Naive thymus-derived CD4-positive, alpha-beta T cell (primary cell): Measurements from ENCODE around the gene TNNC1. TPM values are rescaled to one million over a fixed set of nuclear protein-coding genes. Genes with fewer than 3 reads are reported as not detected.

Experiments used
- ATAC-seq: fragments of 150-1000 bp; cut with Tn5 transposase; 2 replicates; pipeline ENCODE4 v1.10.0; 2021; ENCODE audit warnings: mild to moderate bottlenecking, moderate library complexity
- CTCF ChIA-PET: fragments of 350-600 bp; sonication (Branson Sonifier 250); formaldehyde crosslinking; loops from one replicate; lab custom pipeline; 2021; ENCODE audit warnings: antibody characterized with exemption; lab: Charles Lee
- POLR2A ChIA-PET: fragments of 350-600 bp; sonication (Branson Sonifier 250); formaldehyde crosslinking; loops from one replicate; lab custom pipeline; 2021; ENCODE audit warnings: antibody characterized with exemption, inconsistent platforms; lab: Charles Lee
- DNase-seq, 9 donors: peaks; one replicate each; pipeline versions ENCODE4 v3.0.0 to v3.0.0-alpha.2; 2020 to 2022; ENCODE audit warnings: mixed read lengths in 1 of 9
- H3K27ac ChIP-seq: one replicate; pipeline ENCODE4 v1.7.0; 2013; ENCODE audit warnings: mild to moderate bottlenecking, low read depth, low read length, moderate library complexity
- H3K27me3 ChIP-seq, 2 donors: one replicate each; pipeline ENCODE4 v1.7.0; 2013; ENCODE audit warnings: low read length in 2 of 2, mild to moderate bottlenecking in 2 of 2, moderate library complexity in 2 of 2; ENCODE audit not compliant: control insufficient read depth in 2 of 2, insufficient read depth in 2 of 2
- H3K36me3 ChIP-seq, 3 experiments: 1 replicate in 2 of 3; 2 replicates in 1 of 3; pipeline ENCODE4 v1.7.0; 2013; ENCODE audit warnings: low read length in 3 of 3, mild to moderate bottlenecking in 3 of 3, moderate library complexity in 1 of 3; ENCODE audit not compliant: insufficient read depth in 3 of 3, control insufficient read depth in 2 of 3
- H3K4me1 ChIP-seq, 2 donors: one replicate each; pipeline ENCODE4 v1.7.0; 2013; ENCODE audit warnings: low read length in 2 of 2, mild to moderate bottlenecking in 2 of 2, moderate library complexity in 1 of 2; ENCODE audit not compliant: control insufficient read depth in 2 of 2, insufficient read depth in 2 of 2
- H3K4me3 ChIP-seq: 2 replicates; pipeline ENCODE4 v1.7.0; 2013; ENCODE audit warnings: mild to moderate bottlenecking, low read length
- H3K9me3 ChIP-seq, 3 experiments: 1 replicate in 2 of 3; 2 replicates in 1 of 3; pipeline ENCODE4 v1.7.0; 2013; ENCODE audit warnings: low read length in 3 of 3; ENCODE audit not compliant: control insufficient read depth in 2 of 3
- H3K27ac Mint-ChIP-seq, 9 donors: one replicate each; pipeline ENCODE4 v1.8.0; 2020 to 2022; ENCODE audit warnings: mixed read lengths in 9 of 9, mild to moderate bottlenecking in 8 of 9, moderate library complexity in 5 of 9, inconsistent platforms in 2 of 9
- H3K27me3 Mint-ChIP-seq, 5 donors: one replicate each; pipeline ENCODE4 v1.8.0; 2021 to 2022; ENCODE audit warnings: mixed read lengths in 5 of 5, mild to moderate bottlenecking in 1 of 5
- H3K36me3 Mint-ChIP-seq, 5 donors: one replicate each; pipeline ENCODE4 v1.8.0; 2020 to 2022; ENCODE audit warnings: mixed read lengths in 5 of 5, mild to moderate bottlenecking in 3 of 5, inconsistent platforms in 1 of 5
- H3K4me1 Mint-ChIP-seq, 7 donors: one replicate each; pipeline ENCODE4 v1.8.0; 2020 to 2022; ENCODE audit warnings: mixed read lengths in 7 of 7, mild to moderate bottlenecking in 3 of 7, inconsistent platforms in 1 of 7
- H3K4me3 Mint-ChIP-seq, 10 donors: one replicate each; pipeline ENCODE4 v1.8.0; 2020 to 2022; ENCODE audit warnings: mild to moderate bottlenecking in 10 of 10, mixed read lengths in 10 of 10, moderate library complexity in 6 of 10, inconsistent platforms in 2 of 10
- H3K9me3 Mint-ChIP-seq, 11 donors: one replicate each; pipeline ENCODE4 v1.8.0; 2020 to 2022; ENCODE audit warnings: mixed read lengths in 11 of 11, mild to moderate bottlenecking in 4 of 11, inconsistent platforms in 1 of 11, moderate library complexity in 1 of 11
- intact Hi-C, 2 donors: fragments of 100-400 bp; cut with micrococcal nuclease; formaldehyde crosslinking; loops; one replicate each; pipeline ENCODE4 v1.15.1; 2023
- polyA plus RNA-seq, 2 donors: library from polyadenylated mRNA; unstranded; fragments of 300-500 nt; fragmentation: Illumina TruSeq; gene quantifications; one replicate each; pipeline ENCODE4 v1.2.3, GENCODE V29; 2021
- total RNA-seq, 6 experiments: library from RNA in 5 of 6; stranded (reverse) in 5 of 6; gene quantifications; 1 replicate in 5 of 6; 2 replicates in 1 of 6; pipeline ENCODE4 v1.2.3 and lab custom pipeline; 2021 to 2026

Gene TNNC1
- total and polyA plus RNA-seq, 7 experiments from 2014 or later: 0.73 to 8.4 (median 3.5) TPM

DNA sequence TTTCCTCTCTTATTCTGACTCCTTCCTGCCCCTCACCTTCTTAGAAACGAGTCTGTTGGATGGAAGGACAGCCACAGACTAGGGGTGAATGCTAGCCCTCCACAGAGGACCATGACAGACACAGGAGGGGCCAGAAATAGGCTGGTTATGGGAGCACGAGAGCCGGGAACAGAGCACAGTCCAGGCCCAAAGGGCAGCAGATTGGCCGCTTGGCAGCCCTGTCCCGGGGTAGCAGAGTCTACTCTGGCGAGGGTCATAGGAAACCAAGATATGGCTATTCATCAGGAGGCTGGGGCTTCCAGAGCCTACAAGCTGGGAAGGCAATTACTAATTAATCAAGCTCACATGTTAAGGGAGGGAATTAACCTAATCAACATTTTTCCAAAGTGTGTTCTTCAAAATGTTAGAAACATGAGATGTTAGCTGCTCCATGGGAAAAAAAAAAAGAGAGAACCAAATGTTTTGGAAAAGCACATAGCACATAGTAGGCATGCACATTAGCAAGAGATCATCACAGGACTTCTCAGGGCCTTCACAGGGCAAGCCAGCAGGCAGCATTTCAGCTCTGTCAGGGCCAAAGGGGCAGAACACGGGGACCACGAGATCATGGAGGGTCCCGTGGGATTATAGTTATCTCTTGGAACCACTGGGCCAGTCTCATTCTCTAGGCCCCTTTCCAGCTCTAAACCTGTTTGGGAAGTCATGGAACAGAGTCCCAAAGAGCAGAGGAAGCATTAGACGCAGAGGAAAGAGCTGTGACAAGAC lies 22.2 kb downstream of the TNNC1 start:
- CTCF ChIA-PET: interaction anchor here (1.2 kb wide), 1 partner anchor 13 kb away, joined by 4 read pairs; the partner anchor contains the start of gene SEMA3G

DNA sequence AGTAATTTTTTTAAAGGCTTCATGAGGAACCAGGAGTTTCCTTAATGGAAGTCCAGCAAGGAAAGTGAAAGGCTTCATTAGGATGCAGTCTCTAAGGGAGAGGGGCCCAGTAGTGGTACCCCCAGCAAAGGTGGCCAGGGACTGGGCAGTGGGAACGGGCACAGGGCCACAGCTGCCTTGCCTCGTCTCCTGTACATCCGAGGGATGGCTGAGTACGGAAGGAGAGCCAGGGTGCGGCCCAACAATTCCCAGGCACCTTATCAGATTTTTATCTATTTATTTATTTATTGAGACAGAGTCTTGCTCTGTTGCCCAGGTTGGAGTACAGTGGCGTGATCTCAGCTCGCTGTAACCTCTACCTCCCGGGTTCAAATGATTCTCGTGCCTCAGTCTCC lies 23.4 kb downstream of the TNNC1 start:
- DNase-seq: no peak
- peaks cover 0 to 5% (median 0%) of the 10 kb centered on the region in 7 donors for H3K4me1 Mint-ChIP-seq
- ATAC-seq: no peak
- H3K4me3 Mint-ChIP-seq: no peak overlapping the region
- H3K4me1 ChIP-seq: no peaks in the 10 kb centered on the region
- ChIA-PET CTCF (interaction anchor here (1.2 kb wide), 1 partner anchor 14 kb away, joined by 4 read pairs; the partner anchor contains the start of gene SEMA3G), POLR2A (interaction anchor here (0.7 kb wide), 1 partner anchor 272 kb away, joined by 3 read pairs; no protein-coding TSS in a partner anchor)
- H3K9me3 ChIP-seq: no peaks in the 10 kb centered on the region
- intact Hi-C loops: no loop called here
- H3K36me3 ChIP-seq: no peaks in the 10 kb centered on the region
- H3K27me3 Mint-ChIP-seq: peaks cover 0 to 18% (median 0%) of the 10 kb centered on the region in 5 donors
- H3K36me3 Mint-ChIP-seq: no peaks in the 10 kb centered on the region
- H3K27me3 ChIP-seq: no peaks in the 10 kb centered on the region
- no peak overlapping the region for H3K27ac Mint-ChIP-seq
- H3K9me3 Mint-ChIP-seq: no peaks in the 10 kb centered on the region
- H3K4me3 ChIP-seq: no peak overlapping the region
- H3K27ac ChIP-seq: no peak overlapping the region

More for the DNA sequence above, 22.2 kb downstream of the TNNC1 start:
- no peak for DNase-seq
- H3K27ac Mint-ChIP-seq: peak overlapping the region in 1 of 9 donors; percentile 3
- peaks cover 0 to 14% (median 0%) of the 10 kb centered on the region in 5 donors for H3K27me3 Mint-ChIP-seq
- intact Hi-C loops: no loop called here
- POLR2A ChIA-PET: interaction anchor here (1.7 kb wide), 1 partner anchor 19 kb away, joined by 5 read pairs; no protein-coding TSS in a partner anchor
- no peaks in the 10 kb centered on the region for H3K9me3 Mint-ChIP-seq
- no peaks in the 10 kb centered on the region for H3K9me3 ChIP-seq
- H3K36me3 ChIP-seq: no peaks in the 10 kb centered on the region
- no peaks in the 10 kb centered on the region for H3K27me3 ChIP-seq
- no peaks in the 10 kb centered on the region for H3K36me3 Mint-ChIP-seq
- no peak for ATAC-seq
- peaks cover 0 to 5% (median 0%) of the 10 kb centered on the region in 7 donors for H3K4me1 Mint-ChIP-seq
- H3K4me3 Mint-ChIP-seq: no peak overlapping the region
- H3K4me3 ChIP-seq: no peak overlapping the region
- no peak overlapping the region for H3K27ac ChIP-seq
- no peaks in the 10 kb centered on the region for H3K4me1 ChIP-seq

DNA sequence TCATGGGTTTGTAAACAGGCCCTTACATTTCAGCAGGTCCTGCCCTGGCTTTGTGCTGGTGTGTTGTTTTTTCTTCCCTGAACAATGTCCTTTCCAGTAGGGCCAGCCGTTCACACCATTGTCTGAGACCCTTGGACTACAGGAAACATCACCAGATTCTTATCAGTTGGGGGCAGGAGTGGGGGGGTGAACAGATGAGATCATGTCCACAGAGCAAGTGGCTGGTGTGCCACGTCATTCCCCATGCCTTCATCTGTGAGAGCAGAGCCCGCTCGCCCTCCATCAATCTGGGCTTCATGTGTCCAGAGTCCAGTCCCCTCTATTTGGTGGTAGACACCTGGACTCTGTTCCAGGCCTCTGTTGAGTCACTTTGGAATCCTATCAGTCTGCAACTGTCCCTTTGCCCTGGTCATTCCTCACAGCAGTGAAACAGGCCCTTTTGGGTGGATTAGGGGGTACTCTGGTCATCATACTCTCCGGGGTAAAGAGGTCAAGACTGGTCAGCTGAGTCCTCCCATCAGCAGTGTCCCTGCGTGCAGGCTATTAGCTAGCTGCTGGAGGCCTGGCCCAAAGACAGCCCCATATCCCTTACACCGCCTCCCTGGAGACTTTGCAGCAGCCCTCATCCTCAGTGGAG lies 23.9 kb downstream of the TNNC1 start:
- H3K4me3 Mint-ChIP-seq: no peak overlapping the region

DNA sequence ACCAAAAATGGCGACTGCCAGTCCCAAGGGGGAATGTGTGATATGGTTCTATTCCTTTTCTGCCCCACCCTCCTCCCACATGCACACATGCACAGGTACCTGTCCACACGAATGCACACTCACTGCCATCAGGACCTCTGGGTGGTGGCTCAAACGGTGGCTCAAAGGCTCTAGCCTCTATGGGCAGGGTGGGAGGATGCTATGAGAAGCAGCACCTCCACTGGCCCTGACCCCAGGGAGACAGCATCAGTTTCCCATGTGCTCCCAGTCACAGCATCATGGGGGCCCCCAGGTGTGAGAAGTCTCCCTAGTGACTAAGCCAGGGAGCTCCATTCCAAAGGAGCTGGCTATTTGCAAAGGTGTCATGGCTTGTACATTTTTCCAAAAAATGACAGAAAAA lies 24.8 kb downstream of the TNNC1 start:
- no peaks in the 10 kb centered on the region for H3K9me3 Mint-ChIP-seq
- no peak overlapping the region for H3K27ac Mint-ChIP-seq
- H3K4me1 Mint-ChIP-seq: peaks cover 0 to 5% (median 0%) of the 10 kb centered on the region in 7 donors
- ChIA-PET POLR2A (no interaction called here), CTCF (interaction anchor here (1.3 to 2.9 kb wide), 2 partner anchors 16 to 18 kb away, joined by 3 to 26 read pairs; no protein-coding TSS in a partner anchor)
- H3K9me3 ChIP-seq: no peaks in the 10 kb centered on the region
- no peaks in the 10 kb centered on the region for H3K36me3 Mint-ChIP-seq
- H3K27me3 Mint-ChIP-seq: peaks cover 0 to 21% (median 0%) of the 10 kb centered on the region in 5 donors
- H3K4me1 ChIP-seq: no peaks in the 10 kb centered on the region
- DNase-seq (no peak), ATAC-seq (no peak)
- no peak overlapping the region for H3K4me3 ChIP-seq
- intact Hi-C loops: no loop called here
- no peaks in the 10 kb centered on the region for H3K36me3 ChIP-seq
- H3K27ac ChIP-seq: no peak overlapping the region
- no peak overlapping the region for H3K4me3 Mint-ChIP-seq
- H3K27me3 ChIP-seq: no peaks in the 10 kb centered on the region

More for the DNA sequence above, 23.9 kb downstream of the TNNC1 start:
- Mint-ChIP-seq H3K36me3 (no peaks in the 10 kb centered on the region), H3K4me1 (peaks cover 0 to 5% (median 0%) of the 10 kb centered on the region in 7 donors), H3K27me3 (peaks cover 0 to 21% (median 0%) of the 10 kb centered on the region in 5 donors), H3K27ac (no peak overlapping the region), H3K9me3 (no peaks in the 10 kb centered on the region)
- no peaks in the 10 kb centered on the region for H3K4me1 ChIP-seq
- DNase-seq (no peak), ATAC-seq (no peak)
- H3K36me3 ChIP-seq: no peaks in the 10 kb centered on the region
- POLR2A ChIA-PET: no interaction called here
- H3K9me3 ChIP-seq: no peaks in the 10 kb centered on the region
- intact Hi-C loops: no loop called here
- no peak overlapping the region for H3K4me3 ChIP-seq
- CTCF ChIA-PET: interaction anchor here (2.9 kb wide), 1 partner anchor 17 kb away, joined by 26 read pairs; no protein-coding TSS in a partner anchor
- no peak overlapping the region for H3K27ac ChIP-seq
- no peaks in the 10 kb centered on the region for H3K27me3 ChIP-seq

DNA sequence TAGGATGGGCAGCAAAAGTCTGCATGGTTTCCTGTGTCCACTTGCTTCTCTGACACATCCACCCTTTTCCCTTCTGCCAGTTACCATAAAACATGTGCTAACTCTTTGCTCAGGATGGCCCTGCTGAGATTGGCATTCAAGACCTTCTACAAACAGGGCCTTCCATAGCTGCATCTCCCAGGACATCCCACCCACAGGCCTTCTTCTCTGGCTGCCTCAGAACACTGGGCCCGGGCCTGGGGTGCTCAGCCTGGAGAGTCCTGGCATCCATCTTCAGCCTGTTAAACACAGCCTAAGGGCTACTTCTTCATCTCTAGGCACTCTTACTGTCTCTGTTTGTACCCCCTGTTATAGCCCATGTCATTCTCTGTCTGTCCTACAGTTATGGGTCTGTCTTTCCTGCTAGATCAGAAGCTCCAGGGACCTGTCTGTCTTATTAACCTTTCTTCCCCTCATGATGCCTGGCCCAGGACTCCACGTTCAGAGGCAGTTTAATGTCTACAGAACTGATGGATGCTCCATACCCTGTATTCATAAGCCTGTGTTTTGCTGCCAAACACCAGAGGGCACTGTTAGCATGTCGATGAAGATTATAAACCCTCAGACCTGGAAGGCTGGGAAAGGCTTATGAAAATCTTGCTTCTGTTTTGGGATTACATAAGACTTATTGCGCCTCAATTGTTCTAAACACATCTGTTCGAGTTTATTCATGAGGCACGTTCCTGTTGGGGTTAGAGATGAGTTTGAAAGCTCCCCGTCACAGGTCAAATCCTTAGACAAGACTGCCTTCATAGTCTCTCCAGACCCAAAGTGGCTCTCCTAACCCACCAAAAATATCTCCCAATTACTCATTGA lies 25.5 kb downstream of the TNNC1 start:
- Mint-ChIP-seq H3K9me3 (no peaks in the 10 kb centered on the region), H3K36me3 (no peaks in the 10 kb centered on the region), H3K27me3 (peaks cover 0 to 20% (median 0%) of the 10 kb centered on the region in 5 donors), H3K4me3 (no peak overlapping the region), H3K27ac (peak overlapping the region in 1 of 9 donors; percentile 57), H3K4me1 (peaks cover 0 to 5% (median 0%) of the 10 kb centered on the region in 7 donors)
- peak in 5 of 9 donors; percentile 21 to 43 (median 28) for DNase-seq
- no peak overlapping the region for H3K4me3 ChIP-seq
- no peaks in the 10 kb centered on the region for H3K27me3 ChIP-seq
- H3K36me3 ChIP-seq: no peaks in the 10 kb centered on the region
- intact Hi-C loops: loop anchor here (1.0 kb wide), 2 partner anchors 16 to 19 kb away; no protein-coding TSS in a partner anchor
- ChIA-PET POLR2A (interaction anchor here (0.6 to 0.8 kb wide), 2 partner anchors 15 to 147 kb away, joined by 3 to 4 read pairs; no protein-coding TSS in a partner anchor), CTCF (interaction anchor here (1.3 to 2.9 kb wide), 3 partner anchors 15 to 25 kb away, joined by 3 to 26 read pairs (median 3); no protein-coding TSS in a partner anchor)
- no peaks in the 10 kb centered on the region for H3K9me3 ChIP-seq
- H3K4me1 ChIP-seq: no peaks in the 10 kb centered on the region
- ATAC-seq: peak; percentile 78
- no peak overlapping the region for H3K27ac ChIP-seq

DNA sequence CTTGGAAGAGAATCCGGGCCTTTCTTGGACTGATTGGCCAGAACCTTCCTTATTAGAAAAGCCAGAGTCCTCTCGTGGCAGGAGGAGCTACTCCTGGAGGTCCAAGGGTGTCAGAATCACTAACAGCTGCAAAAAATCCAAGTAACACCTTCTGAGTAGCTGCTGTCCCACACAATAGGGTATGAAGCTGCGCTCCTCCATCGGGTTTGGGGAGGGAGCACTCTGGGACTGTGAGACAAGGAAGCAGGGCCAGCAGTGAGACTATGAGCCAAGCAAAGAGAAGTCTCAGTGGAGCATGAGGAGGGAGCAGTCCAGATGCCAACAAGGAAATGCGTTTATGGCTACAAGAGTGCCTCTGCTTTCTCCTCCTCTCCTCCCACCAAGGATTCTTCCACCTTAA lies 30.7 kb downstream of the TNNC1 start:
- Histone ChIP-seq H3K27me3 (no peaks in the 10 kb centered on the region), H3K9me3 (no peaks in the 10 kb centered on the region), H3K27ac (no peak overlapping the region), H3K4me1 (no peaks in the 10 kb centered on the region), H3K4me3 (no peak overlapping the region), H3K36me3 (peaks cover 0 to 6% (median 0%) of the 10 kb centered on the region in 3 experiments)
- ChIA-PET CTCF (interaction anchor here (0.5 kb wide), 1 partner anchor 28 kb away, joined by 3 read pairs; no protein-coding TSS in a partner anchor), POLR2A (no interaction called here)
- no peak for ATAC-seq
- Mint-ChIP-seq H3K4me1 (no peaks in the 10 kb centered on the region), H3K27ac (peak overlapping the region in 1 of 9 donors; percentile 28), H3K4me3 (no peak overlapping the region), H3K36me3 (peaks cover 0 to 15% (median 5%) of the 10 kb centered on the region in 5 donors), H3K9me3 (peaks cover 0 to 1% (median 0%) of the 10 kb centered on the region in 11 donors), H3K27me3 (peaks cover 0 to 17% (median 0%) of the 10 kb centered on the region in 5 donors)
- no peak for DNase-seq
- intact Hi-C loops: no loop called here
